Measurements from ENCODE around the gene LSM4.
"Not testable (repeated sequence)": the region's sequence is repeated elsewhere in the genome, so short reads cannot be mapped to it uniquely, and the experiment has no call there.

The LSM4 gene
- total RNA-seq: 44.1 to 48.8 reads per million in 2 donors

- DNase-seq: peak; percentile 98
Measured at GRCh38 chr19:18322759-18323460, at the start of gene LSM4. LSM4 (minus strand) TSS chr19:18323076; CDS start chr19:18323020, 56 bp downstream.

- no peak for DNase-seq
Measured at GRCh38 chr19:18368504-18369222, 45.8 kb upstream of the LSM4 start.

- no peak for DNase-seq
Measured at GRCh38 chr19:18366021-18366435, 43.2 kb upstream of the LSM4 start.

- DNase-seq: no peak
Measured at GRCh38 chr19:18364826-18365528, 42.1 kb upstream of the LSM4 start.

GRCh38 chr19:18364277-18364825, 41.5 kb upstream of the LSM4 start:
- DNase-seq: not testable (repeated sequence)

GRCh38 chr19:18363787-18364186, 40.9 kb upstream of the LSM4 start:
- DNase-seq: no peak

- no peak for DNase-seq
Measured at GRCh38 chr19:18362934-18363542, 40.2 kb upstream of the LSM4 start.

GRCh38 chr19:18361646-18362045, 38.8 kb upstream of the LSM4 start:
- no peak for DNase-seq

- no peak for DNase-seq
Measured at GRCh38 chr19:18357041-18357440, 34.2 kb upstream of the LSM4 start.

- DNase-seq: not testable (repeated sequence)
Measured at GRCh38 chr19:18354743-18355142, 31.9 kb upstream of the LSM4 start.

- no peak for DNase-seq
Measured at GRCh38 chr19:18353378-18354005, 30.6 kb upstream of the LSM4 start.

GRCh38 chr19:18351544-18351943, 28.7 kb upstream of the LSM4 start:
- no peak for DNase-seq

GRCh38 chr19:18350490-18350889, 27.6 kb upstream of the LSM4 start:
- no peak for DNase-seq

- no peak for DNase-seq
Measured at GRCh38 chr19:18349524-18350128, 26.8 kb upstream of the LSM4 start.

- DNase-seq: not testable (repeated sequence)
Measured at GRCh38 chr19:18348818-18349339, 26.0 kb upstream of the LSM4 start.

- no peak for DNase-seq
Measured at GRCh38 chr19:18348171-18348570, 25.3 kb upstream of the LSM4 start.

- no peak for DNase-seq
Measured at GRCh38 chr19:18346091-18346490, 23.2 kb upstream of the LSM4 start.

GRCh38 chr19:18345296-18345695, 22.4 kb upstream of the LSM4 start:
- DNase-seq: no peak

GRCh38 chr19:18344582-18344950, 21.7 kb upstream of the LSM4 start:
- no peak for DNase-seq

- DNase-seq: no peak
Measured at GRCh38 chr19:18342090-18342632, 19.3 kb upstream of the LSM4 start.

Data from activated gamma-delta T cell (primary cell).